Measurements from ENCODE around the gene NRIP3. TPM values are rescaled to one million over a fixed set of nuclear protein-coding genes. Genes with fewer than 3 reads are reported as not detected.

The NRIP3 gene
- total and polyA plus RNA-seq, 9 of the 15 experiments (the other 6 are each of a cell fraction or from before 2014, with no cell fraction given): 4.4 to 18.7 (median 11.6) TPM

DNA sequence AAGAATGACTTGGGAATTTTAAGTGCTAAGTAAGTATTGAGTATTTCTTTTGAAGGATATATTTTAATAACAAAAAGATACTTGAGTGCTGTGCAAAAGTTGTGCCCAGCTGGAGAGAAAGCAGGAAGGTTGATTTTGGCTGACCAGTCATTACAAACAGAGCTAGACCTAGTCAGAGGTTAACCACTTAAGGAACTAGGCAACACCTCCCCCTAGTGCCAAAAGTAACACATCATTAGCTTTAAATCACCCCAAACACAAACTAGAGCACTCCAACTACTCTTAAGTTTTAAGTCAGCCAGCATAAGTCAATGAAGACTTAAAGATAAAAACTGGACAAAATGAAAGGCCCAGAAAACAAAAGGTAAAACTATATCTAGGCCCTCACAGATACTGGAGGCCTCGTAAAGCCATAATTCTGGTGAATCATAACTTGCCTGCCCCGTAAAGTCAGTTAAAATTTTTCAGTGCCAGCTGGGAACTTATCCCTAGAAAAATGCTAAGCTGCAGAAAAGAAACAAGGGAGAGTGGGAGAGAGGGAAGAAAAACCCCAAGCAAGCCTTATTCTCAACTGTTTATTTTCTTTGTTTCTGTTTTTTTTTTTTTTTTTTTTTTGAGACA is 44.1 kb downstream of the NRIP3 start (continued):
- TF ChIP-seq, protein P1, sequence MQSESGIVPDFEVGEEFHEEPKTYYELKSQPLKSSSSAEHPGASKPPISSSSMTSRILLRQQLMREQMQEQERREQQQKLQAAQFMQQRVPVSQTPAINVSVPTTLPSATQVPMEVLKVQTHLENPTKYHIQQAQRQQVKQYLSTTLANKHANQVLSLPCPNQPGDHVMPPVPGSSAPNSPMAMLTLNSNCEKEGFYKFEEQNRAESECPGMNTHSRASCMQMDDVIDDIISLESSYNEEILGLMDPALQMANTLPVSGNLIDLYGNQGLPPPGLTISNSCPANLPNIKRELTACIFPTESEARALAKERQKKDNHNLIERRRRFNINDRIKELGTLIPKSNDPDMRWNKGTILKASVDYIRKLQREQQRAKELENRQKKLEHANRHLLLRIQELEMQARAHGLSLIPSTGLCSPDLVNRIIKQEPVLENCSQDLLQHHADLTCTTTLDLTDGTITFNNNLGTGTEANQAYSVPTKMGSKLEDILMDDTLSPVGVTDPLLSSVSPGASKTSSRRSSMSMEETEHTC (IDR thresholded peaks at IDR 0.05): no peak
- TF ChIP-seq HOXB6 (CRISPR knock-in tag; IDR thresholded peaks at IDR 0.05; ENCODE audit: borderline replicate concordance) (no peak), ZSCAN29 (IDR thresholded peaks at IDR 0.05) (no peak), ETS2 (tag; IDR thresholded peaks at IDR 0.05; ENCODE audit: borderline replicate concordance, poor library complexity, severe bottlenecking) (no peak), KLF1 (tag; IDR thresholded peaks at IDR 0.05) (no peak), FOXJ3 (CRISPR knock-in tag; IDR thresholded peaks at IDR 0.05) (no peak), ZNF140 (CRISPR knock-in tag; IDR thresholded peaks at IDR 0.05) (no peak), ZKSCAN8 (CRISPR knock-in tag; IDR thresholded peaks at IDR 0.05) (no peak), ZNF695 (CRISPR knock-in tag; IDR thresholded peaks at IDR 0.05) (no peak), CHD1 (IDR thresholded peaks at IDR 0.05; ENCODE audit: low read length) (no peak), ARID2 (IDR thresholded peaks at IDR 0.05) (no peak), ZNF408 (CRISPR knock-in tag; IDR thresholded peaks at IDR 0.05; ENCODE audit: low read depth) (no peak), SOX6 (IDR thresholded peaks at IDR 0.05) (no peak)
- TF ChIP-seq, protein P2, sequence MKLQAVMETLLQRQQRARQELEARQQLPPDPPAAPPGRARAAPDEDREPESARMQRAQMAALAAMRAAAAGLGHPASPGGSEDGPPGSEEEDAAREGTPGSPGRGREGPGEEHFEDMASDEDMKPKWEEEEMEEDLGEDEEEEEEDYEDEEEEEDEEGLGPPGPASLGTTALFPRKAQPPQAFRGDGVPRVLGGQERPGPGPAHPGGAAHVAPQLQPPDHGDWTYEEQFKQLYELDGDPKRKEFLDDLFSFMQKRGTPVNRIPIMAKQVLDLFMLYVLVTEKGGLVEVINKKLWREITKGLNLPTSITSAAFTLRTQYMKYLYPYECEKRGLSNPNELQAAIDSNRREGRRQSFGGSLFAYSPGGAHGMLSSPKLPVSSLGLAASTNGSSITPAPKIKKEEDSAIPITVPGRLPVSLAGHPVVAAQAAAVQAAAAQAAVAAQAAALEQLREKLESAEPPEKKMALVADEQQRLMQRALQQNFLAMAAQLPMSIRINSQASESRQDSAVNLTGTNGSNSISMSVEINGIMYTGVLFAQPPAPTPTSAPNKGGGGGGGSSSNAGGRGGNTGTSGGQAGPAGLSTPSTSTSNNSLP (IDR thresholded peaks at IDR 0.05; ENCODE audit: borderline replicate concordance, low read depth, low read length): no peak
- TF ChIP-seq, protein P3, sequence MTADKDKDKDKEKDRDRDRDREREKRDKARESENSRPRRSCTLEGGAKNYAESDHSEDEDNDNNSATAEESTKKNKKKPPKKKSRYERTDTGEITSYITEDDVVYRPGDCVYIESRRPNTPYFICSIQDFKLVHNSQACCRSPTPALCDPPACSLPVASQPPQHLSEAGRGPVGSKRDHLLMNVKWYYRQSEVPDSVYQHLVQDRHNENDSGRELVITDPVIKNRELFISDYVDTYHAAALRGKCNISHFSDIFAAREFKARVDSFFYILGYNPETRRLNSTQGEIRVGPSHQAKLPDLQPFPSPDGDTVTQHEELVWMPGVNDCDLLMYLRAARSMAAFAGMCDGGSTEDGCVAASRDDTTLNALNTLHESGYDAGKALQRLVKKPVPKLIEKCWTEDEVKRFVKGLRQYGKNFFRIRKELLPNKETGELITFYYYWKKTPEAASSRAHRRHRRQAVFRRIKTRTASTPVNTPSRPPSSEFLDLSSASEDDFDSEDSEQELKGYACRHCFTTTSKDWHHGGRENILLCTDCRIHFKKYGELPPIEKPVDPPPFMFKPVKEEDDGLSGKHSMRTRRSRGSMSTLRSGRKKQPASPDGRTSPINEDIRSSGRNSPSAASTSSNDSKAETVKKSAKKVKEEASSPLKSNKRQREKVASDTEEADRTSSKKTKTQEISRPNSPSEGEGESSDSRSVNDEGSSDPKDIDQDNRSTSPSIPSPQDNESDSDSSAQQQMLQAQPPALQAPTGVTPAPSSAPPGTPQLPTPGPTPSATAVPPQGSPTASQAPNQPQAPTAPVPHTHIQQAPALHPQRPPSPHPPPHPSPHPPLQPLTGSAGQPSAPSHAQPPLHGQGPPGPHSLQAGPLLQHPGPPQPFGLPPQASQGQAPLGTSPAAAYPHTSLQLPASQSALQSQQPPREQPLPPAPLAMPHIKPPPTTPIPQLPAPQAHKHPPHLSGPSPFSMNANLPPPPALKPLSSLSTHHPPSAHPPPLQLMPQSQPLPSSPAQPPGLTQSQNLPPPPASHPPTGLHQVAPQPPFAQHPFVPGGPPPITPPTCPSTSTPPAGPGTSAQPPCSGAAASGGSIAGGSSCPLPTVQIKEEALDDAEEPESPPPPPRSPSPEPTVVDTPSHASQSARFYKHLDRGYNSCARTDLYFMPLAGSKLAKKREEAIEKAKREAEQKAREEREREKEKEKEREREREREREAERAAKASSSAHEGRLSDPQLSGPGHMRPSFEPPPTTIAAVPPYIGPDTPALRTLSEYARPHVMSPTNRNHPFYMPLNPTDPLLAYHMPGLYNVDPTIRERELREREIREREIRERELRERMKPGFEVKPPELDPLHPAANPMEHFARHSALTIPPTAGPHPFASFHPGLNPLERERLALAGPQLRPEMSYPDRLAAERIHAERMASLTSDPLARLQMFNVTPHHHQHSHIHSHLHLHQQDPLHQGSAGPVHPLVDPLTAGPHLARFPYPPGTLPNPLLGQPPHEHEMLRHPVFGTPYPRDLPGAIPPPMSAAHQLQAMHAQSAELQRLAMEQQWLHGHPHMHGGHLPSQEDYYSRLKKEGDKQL (CRISPR knock-in tag; IDR thresholded peaks at IDR 0.05; ENCODE audit: borderline replicate concordance): no peak
- TF ChIP-seq, protein P4, sequence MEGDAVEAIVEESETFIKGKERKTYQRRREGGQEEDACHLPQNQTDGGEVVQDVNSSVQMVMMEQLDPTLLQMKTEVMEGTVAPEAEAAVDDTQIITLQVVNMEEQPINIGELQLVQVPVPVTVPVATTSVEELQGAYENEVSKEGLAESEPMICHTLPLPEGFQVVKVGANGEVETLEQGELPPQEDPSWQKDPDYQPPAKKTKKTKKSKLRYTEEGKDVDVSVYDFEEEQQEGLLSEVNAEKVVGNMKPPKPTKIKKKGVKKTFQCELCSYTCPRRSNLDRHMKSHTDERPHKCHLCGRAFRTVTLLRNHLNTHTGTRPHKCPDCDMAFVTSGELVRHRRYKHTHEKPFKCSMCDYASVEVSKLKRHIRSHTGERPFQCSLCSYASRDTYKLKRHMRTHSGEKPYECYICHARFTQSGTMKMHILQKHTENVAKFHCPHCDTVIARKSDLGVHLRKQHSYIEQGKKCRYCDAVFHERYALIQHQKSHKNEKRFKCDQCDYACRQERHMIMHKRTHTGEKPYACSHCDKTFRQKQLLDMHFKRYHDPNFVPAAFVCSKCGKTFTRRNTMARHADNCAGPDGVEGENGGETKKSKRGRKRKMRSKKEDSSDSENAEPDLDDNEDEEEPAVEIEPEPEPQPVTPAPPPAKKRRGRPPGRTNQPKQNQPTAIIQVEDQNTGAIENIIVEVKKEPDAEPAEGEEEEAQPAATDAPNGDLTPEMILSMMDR (IDR thresholded peaks at IDR 0.05 in 2 of 3, conservative IDR thresholded peaks at IDR 0.05 in 1 of 3; ENCODE audit: insufficient read depth in 2 of 3, low read depth in 1 of 3, low read length in 3 of 3): peak; percentile 58 to 88 (median 76)

Data from K562 (cell line).